C4-2B (cell line): ENCODE data around the gene SEMA3A.

ENCODE experiments used
- H3K27ac ChIP-seq: fragments of 450-650 bp; 2 replicates; pipeline ENCODE4 v1.5.1; 2017
- ZFX ChIP-seq: fragments of 450-650 bp; IDR thresholded peaks from 2 replicates; pipeline ENCODE4 v1.6.1; 2017
- TF ChIP-seq, protein P1 (sequence below): fragments of 450-650 bp; conservative IDR thresholded peaks from 2 replicates; pipeline ENCODE4 v1.5.1; 2017; ENCODE audit warnings: mild to moderate bottlenecking

SEMA3A gene

DNA sequence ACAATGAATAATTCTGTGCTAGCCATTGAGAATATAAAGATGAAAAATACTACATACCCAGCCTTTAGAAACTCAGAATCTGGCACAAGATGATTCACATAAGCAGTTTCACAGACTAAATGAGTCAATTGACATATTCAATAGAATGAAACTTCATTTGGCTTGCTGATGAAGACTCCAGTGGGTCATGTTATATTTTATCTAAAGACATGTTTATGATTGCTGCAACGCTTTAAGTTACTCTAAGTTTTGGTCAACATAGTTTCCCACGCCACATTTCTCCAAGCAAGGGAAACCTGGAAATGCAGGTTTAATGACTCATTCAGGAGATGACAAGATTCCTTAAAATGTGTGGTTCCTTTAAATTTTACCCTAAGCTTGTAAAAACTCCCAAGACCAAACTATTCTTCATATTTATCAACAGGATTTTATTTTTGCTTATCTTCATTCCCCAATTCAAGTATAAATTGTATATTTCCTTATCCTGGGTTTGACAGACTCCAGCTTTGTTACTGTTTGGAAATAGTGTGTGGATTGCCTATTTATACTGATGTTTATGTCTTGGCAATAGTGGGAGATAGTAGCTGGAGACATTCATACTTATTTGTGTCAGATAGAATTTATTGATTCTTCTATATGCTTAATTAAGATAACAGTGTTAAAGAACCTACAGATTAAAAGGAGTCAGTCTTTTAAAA, 6.6 kb downstream of the SEMA3A start:
- no peak for TF ChIP-seq ZFX
- TF ChIP-seq, protein P1, sequence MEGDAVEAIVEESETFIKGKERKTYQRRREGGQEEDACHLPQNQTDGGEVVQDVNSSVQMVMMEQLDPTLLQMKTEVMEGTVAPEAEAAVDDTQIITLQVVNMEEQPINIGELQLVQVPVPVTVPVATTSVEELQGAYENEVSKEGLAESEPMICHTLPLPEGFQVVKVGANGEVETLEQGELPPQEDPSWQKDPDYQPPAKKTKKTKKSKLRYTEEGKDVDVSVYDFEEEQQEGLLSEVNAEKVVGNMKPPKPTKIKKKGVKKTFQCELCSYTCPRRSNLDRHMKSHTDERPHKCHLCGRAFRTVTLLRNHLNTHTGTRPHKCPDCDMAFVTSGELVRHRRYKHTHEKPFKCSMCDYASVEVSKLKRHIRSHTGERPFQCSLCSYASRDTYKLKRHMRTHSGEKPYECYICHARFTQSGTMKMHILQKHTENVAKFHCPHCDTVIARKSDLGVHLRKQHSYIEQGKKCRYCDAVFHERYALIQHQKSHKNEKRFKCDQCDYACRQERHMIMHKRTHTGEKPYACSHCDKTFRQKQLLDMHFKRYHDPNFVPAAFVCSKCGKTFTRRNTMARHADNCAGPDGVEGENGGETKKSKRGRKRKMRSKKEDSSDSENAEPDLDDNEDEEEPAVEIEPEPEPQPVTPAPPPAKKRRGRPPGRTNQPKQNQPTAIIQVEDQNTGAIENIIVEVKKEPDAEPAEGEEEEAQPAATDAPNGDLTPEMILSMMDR, result no peak
- no peak overlapping the region for H3K27ac ChIP-seq

DNA sequence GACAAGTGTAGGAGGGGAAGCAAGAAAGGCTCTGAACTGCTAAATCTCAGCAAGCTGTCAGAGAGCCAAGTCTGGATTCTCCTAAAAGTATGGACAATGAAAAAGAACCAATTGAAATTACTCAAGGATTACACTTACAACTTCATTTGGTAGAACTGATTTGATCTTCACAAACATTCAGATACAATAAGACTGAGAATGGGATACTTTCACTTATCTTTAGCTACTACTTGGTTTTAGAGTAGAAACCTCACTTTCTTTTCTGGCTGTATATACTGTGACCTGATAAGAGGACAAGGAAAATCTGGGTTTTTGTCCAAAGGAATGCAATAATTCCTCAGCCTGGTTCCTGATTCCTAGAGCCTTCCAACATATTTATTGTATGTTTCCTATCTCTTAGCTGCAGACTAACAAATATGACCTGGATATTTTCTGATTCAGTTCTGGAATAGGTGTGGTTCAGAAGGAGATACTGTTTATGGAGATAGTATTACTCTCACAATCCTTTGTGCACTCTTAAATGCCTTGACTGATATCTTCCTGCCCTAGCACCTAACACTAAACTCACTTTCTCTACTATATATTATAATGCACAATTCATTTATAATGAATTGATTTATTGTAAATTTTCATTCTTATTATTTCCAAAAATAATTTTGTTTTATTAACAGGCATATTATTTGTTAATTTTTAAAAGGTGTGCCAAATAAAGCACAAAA, 7.3 kb downstream of the SEMA3A start:
- H3K27ac ChIP-seq, result no peak overlapping the region
- no peak for TF ChIP-seq ZFX
- TF ChIP-seq, protein P1, result no peak

DNA sequence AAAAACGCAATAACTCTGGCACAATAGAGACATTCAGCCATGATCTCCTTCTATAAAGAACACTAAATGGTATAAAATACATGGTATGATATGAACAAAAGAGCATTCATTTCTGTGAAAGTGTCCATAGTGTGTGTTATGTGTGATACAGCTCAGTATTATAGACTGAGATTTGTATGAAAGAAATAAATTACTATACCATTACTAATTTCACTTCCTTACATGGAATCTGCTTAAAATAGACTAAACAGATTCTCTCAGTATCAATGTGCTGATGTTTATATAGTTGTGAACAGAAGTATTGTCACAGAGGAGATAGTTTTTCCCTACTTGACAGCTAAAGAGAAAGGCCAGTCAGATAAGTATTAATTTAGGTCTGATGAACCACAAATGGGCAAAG, 10.8 kb downstream of the SEMA3A start:
- no peak overlapping the region for H3K27ac ChIP-seq
- TF ChIP-seq, protein P1, result no peak
- TF ChIP-seq ZFX, result no peak

DNA sequence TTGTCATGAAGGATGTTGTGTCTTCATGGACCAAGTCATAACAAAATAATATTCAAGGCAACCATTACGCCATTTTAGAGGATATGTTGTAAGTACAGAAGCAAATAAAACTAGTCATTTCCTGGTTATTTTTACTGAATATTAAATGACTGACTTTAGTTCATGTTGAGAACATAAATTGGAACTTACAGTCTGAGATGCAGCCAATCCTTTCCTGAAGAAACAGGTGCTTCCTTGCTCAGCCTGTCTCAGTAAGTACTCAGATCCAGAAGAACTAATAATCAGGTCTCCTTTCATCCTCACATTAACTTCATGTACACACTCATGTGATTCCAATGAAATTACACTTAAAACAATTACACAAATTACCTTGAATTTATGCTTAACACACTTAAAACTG, 12.3 kb downstream of the SEMA3A start:
- no peak overlapping the region for H3K27ac ChIP-seq
- TF ChIP-seq, protein P1, result no peak
- TF ChIP-seq ZFX, result no peak

DNA sequence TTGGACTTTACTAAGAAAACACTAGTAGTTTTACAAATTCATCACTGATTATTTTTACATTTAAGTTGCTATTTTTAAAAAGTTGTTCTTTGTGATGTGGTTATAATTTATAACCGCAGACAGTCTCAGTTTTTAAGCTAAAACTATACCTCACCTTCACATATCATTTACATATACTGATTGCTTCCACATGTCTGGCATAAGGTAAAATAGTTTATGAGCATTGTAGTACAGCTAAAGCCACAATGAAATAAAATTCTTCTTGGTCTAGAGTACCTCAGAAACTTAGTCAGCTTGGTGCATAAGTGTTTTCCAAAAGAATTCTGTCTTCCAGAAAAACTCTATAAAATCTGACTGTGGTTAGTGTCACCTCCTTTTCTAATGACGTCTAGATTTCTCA, 13.0 kb downstream of the SEMA3A start:
- no peak overlapping the region for H3K27ac ChIP-seq
- TF ChIP-seq, protein P1, result no peak
- no peak for TF ChIP-seq ZFX

DNA sequence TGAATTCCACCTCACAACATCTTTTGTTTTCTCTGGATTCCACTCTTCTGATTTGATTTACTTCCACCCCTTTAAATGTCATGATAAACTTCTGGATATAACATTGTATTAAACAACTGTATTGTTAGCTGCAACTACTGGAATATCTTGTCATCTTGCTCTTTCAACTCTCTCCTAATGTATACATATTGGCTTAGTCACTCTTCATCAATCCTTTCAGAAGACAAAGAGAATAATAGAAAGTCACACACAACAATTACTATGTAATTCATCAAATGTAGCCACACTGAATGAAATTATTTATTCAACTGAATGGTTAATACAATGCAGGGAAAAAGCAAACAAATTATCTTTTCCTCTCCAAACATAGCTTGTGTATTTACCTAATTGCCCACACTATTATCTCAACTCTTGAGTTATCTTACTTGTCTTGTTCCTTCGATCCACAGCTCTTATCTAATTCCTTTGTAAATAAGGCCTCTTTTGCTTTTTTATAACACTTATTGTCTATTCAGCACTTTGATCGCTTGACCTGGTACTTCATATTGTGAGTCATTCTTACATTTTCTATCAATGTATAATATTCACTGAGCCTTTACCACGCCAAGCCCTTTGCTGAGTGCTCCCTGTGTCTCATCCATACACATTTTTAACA, 16.7 kb downstream of the SEMA3A start:
- TF ChIP-seq, protein P1, result no peak
- TF ChIP-seq ZFX, result no peak
- H3K27ac ChIP-seq, result no peak overlapping the region

DNA sequence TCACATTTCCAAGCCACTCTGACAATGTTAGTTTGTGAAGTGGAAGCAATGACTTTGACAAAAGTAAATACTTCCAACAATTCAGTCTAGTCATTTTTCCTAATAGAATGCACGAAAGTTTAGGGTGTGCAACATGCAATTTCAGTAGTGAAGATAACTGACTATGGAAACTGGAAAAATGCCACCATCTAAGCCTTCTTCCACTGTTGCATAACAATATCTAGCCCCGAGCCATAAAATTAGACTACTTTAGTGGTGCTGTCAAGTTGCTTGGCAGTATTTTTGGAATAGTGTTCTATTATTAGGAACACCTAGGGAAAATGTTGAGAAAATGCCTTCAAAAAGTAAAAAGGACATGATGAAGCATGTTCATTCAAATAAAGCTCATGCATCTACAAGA, 17.9 kb downstream of the SEMA3A start:
- TF ChIP-seq, protein P1, result no peak
- no peak for TF ChIP-seq ZFX
- no peak overlapping the region for H3K27ac ChIP-seq
